ENCODE data around the gene GPR132. TPM values are rescaled to one million over a fixed set of nuclear protein-coding genes. Genes with fewer than 3 reads are reported as not detected.

The GPR132 gene
- total RNA-seq, 1 experiment from 2014 or later: 0.20 TPM

GRCh38 chr14:105084741-105085571 lies 19.7 kb upstream of the GPR132 start:
- WGBS (ENCODE audit: extremely low coverage, insufficient read length, low lambda C conversion rate): no CpG with 5 or more reads among the region's 14 CpGs
- H3K14ac ChIP-seq (ENCODE audit: insufficient read depth, low read length): no peak overlapping the region; the same call in 1 of the 2 replicates

More at GRCh38 chr14:105084741-105085571, 19.7 kb upstream of the GPR132 start:
- peaks cover 74% of the 10 kb centered on the region for H3K27me3 Mint-ChIP-seq (ENCODE audit: low read depth)
- Histone ChIP-seq H3K4me2 (ENCODE audit: insufficient read depth, insufficient read length, low read length) (no peak overlapping the region), H3K4ac (ENCODE audit: low read depth, low read length) (no peak overlapping the region), H2BK12ac (ENCODE audit: insufficient read length, low read depth, low read length) (no peak overlapping the region), H3K9me3 (ENCODE audit: control insufficient read depth, low read depth, low read length) (no peaks in the 10 kb centered on the region), H3K27me3 (ENCODE audit: insufficient read depth, low read length) (peaks cover 9% of the 10 kb centered on the region; the same call in 1 of the 2 replicates), H4K5ac (ENCODE audit: insufficient read length, low read depth, low read length) (no peak overlapping the region), H3K18ac (ENCODE audit: insufficient read length, low read depth, low read length) (no peak overlapping the region), H3K9ac (ENCODE audit: extremely low read depth, insufficient read length, low read length) (no peak overlapping the region), H3T11ph (ENCODE audit: low read length) (no peak overlapping the region), H3K4me1 (ENCODE audit: insufficient read depth, low read length) (no peaks in the 10 kb centered on the region), H2BK5ac (ENCODE audit: insufficient read length, low read length) (no peak overlapping the region), H4K8ac (replicated peaks; ENCODE audit: insufficient read length, low read depth, low read length) (no peak overlapping the region), H2BK120ac (ENCODE audit: low read depth, low read length, poor library complexity, severe bottlenecking) (no peak overlapping the region), H2AFZ (ENCODE audit: low read length) (no peak overlapping the region), H3K56ac (ENCODE audit: insufficient read length, low read depth, low read length) (no peak overlapping the region), H4K20me1 (ENCODE audit: control insufficient read depth, insufficient read depth, insufficient read length) (no peaks in the 10 kb centered on the region), H3K27ac (ENCODE audit: insufficient read length, low read depth, low read length) (no peak overlapping the region), H2BK15ac (ENCODE audit: low read depth, low read length) (no peak overlapping the region), H3K79me1 (ENCODE audit: insufficient read depth, low read depth, low read length, poor library complexity, severe bottlenecking) (no peaks in the 10 kb centered on the region), H2AK5ac (ENCODE audit: insufficient read length, low read length) (no peak overlapping the region), H4K91ac (ENCODE audit: insufficient read length, low read depth, low read length) (no peak overlapping the region), H2BK20ac (ENCODE audit: low read depth, low read length, poor library complexity, severe bottlenecking) (no peak overlapping the region), H3K79me2 (ENCODE audit: insufficient read depth, low read length) (no peaks in the 10 kb centered on the region), H3K23me2 (ENCODE audit: insufficient read length, low read depth, low read length, poor library complexity, severe bottlenecking) (peaks cover 10% of the 10 kb centered on the region), H3K23ac (ENCODE audit: insufficient read length, low read depth, low read length) (no peak overlapping the region)
- no peak for TF ChIP-seq CTCF (conservative IDR thresholded peaks at IDR 0.05)
- peaks cover 0 to 4% (median 0%) of the 10 kb centered on the region in 3 experiments; a peak in 3 of 7 replicates for H3K36me3 Mint-ChIP-seq (ENCODE audit: insufficient read depth in 1 of 3, low read depth in 3 of 3)
- H3K27ac Mint-ChIP-seq: no peak overlapping the region
- peaks cover 6 to 8% of the 10 kb centered on the region in 2 experiments for H3K9me3 Mint-ChIP-seq
- H3K4me3 Mint-ChIP-seq: no peak overlapping the region
- peaks cover 4 to 6% of the 10 kb centered on the region in 2 experiments; a peak in 3 of 4 replicates for H3K4me1 Mint-ChIP-seq
- no peak for DNase-seq

Measured in H9 (cell line).